HepG2 (cell line): ENCODE measurements around the gene PTPRN. TPM values are rescaled to one million over a fixed set of nuclear protein-coding genes. Genes with fewer than 3 reads are reported as not detected.
A peak's percentile ranks its signal among the peaks of the same experiment; 100 is the strongest.

Source experiments
- CTCF ChIP-seq: sonication (generic); formaldehyde crosslinking; IDR thresholded peaks from 2 replicates; pipeline ENCODE4 v1.5.0; 2020; ENCODE audit warnings: mild to moderate bottlenecking, missing genetic modification reagents, moderate library complexity
- DR1 ChIP-seq: sonication (generic); formaldehyde crosslinking; IDR thresholded peaks from 2 replicates; pipeline ENCODE4 v1.8.0; 2021; ENCODE audit warnings: mild to moderate bottlenecking, missing genetic modification reagents, inconsistent platforms
- E2F2 ChIP-seq: sonication (generic); formaldehyde crosslinking; IDR thresholded peaks from 2 replicates; pipeline ENCODE4 v1.4.0; 2020; ENCODE audit warnings: missing genetic modification reagents, borderline replicate concordance
- FOXP4 ChIP-seq: sonication (generic); formaldehyde crosslinking; IDR thresholded peaks from 2 replicates; pipeline ENCODE4 v1.4.0; 2020; ENCODE audit warnings: missing genetic modification reagents
- IRX3 ChIP-seq: sonication (generic); formaldehyde crosslinking; IDR thresholded peaks from 2 replicates; pipeline ENCODE4 v1.8.1; 2023; ENCODE audit warnings: mild to moderate bottlenecking, low read depth, missing genetic modification reagents, borderline replicate concordance
- KDM5B ChIP-seq: sonication (generic); formaldehyde crosslinking; IDR thresholded peaks from 2 replicates; pipeline ENCODE4 v1.4.0; 2020; ENCODE audit warnings: missing genetic modification reagents, mild to moderate bottlenecking, borderline replicate concordance
- MBNL3 ChIP-seq: fragments of 250-450 bp; sonication (Bioruptor Pico); conservative IDR thresholded peaks from 2 replicates; pipeline ENCODE4 v1.8.0; 2022; ENCODE audit warnings: mild to moderate bottlenecking, inconsistent platforms
- MED13 ChIP-seq: sonication (generic); formaldehyde crosslinking; IDR thresholded peaks from 2 replicates; pipeline ENCODE4 v1.5.0; 2020; ENCODE audit warnings: missing genetic modification reagents
- SPEN ChIP-seq: sonication (generic); formaldehyde crosslinking; IDR thresholded peaks from 2 replicates; pipeline ENCODE4 v1.5.1; 2020; ENCODE audit warnings: low read depth, mild to moderate bottlenecking, missing genetic modification reagents
- TGIF2 ChIP-seq: IDR thresholded peaks from 2 replicates; pipeline ENCODE4 v1.6.1; 2016; ENCODE audit warnings: control low read depth, missing compliant biosample characterization
- TP53 ChIP-seq: sonication (generic); formaldehyde crosslinking; conservative IDR thresholded peaks from 2 replicates; pipeline ENCODE4 v1.4.0; 2020; ENCODE audit warnings: missing genetic modification reagents
- ZFAT ChIP-seq: sonication (generic); formaldehyde crosslinking; conservative IDR thresholded peaks from 2 replicates; pipeline ENCODE4 v1.8.1; 2023; ENCODE audit warnings: missing genetic modification reagents, inconsistent platforms
- ZFP90 ChIP-seq: sonication (generic); formaldehyde crosslinking; IDR thresholded peaks from 2 replicates; pipeline ENCODE4 v1.8.0; 2022; ENCODE audit warnings: missing genetic modification reagents, mild to moderate bottlenecking, inconsistent platforms, borderline replicate concordance
- ZNF460 ChIP-seq: sonication (generic); formaldehyde crosslinking; IDR thresholded peaks from 2 replicates; pipeline ENCODE4 v1.5.1; 2020; ENCODE audit warnings: missing genetic modification reagents, mild to moderate bottlenecking, borderline replicate concordance
- ZNF549 ChIP-seq: sonication (generic); formaldehyde crosslinking; IDR thresholded peaks from 2 replicates; pipeline ENCODE4 v1.5.0; 2020; ENCODE audit warnings: missing genetic modification reagents
- ZNF550 ChIP-seq: sonication (generic); formaldehyde crosslinking; IDR thresholded peaks from 2 replicates; pipeline ENCODE4 v1.4.0; 2020; ENCODE audit warnings: mild to moderate bottlenecking, missing genetic modification reagents, borderline replicate concordance
- ZNF563 ChIP-seq: sonication (generic); formaldehyde crosslinking; IDR thresholded peaks from 2 replicates; pipeline ENCODE4 v1.8.0; 2022; ENCODE audit warnings: mild to moderate bottlenecking, moderate library complexity, missing genetic modification reagents
- ZNF564 ChIP-seq: sonication (generic); formaldehyde crosslinking; IDR thresholded peaks from 2 replicates; pipeline ENCODE4 v1.8.1; 2023; ENCODE audit warnings: mild to moderate bottlenecking, missing genetic modification reagents
- ZNF576 ChIP-seq: sonication (generic); formaldehyde crosslinking; IDR thresholded peaks from 2 replicates; pipeline ENCODE4 v1.4.0; 2020; ENCODE audit warnings: mild to moderate bottlenecking, missing genetic modification reagents
- ZNF639 ChIP-seq: conservative IDR thresholded peaks from 2 replicates; pipeline ENCODE4 v1.6.1; 2018; ENCODE audit warnings: missing genetic modification reagents
- ZNF674 ChIP-seq: sonication (generic); formaldehyde crosslinking; IDR thresholded peaks from 2 replicates; pipeline ENCODE4 v1.5.0; 2020; ENCODE audit warnings: low read depth, mild to moderate bottlenecking, missing genetic modification reagents
- ZNF768 ChIP-seq: sonication (generic); formaldehyde crosslinking; IDR thresholded peaks from 2 replicates; pipeline ENCODE4 v1.4.0; 2020; ENCODE audit warnings: missing genetic modification reagents
- polyA plus RNA-seq, 8 experiments: library from polyadenylated mRNA; depleted of rRNA in 3 of 8; stranded (reverse) in 7 of 8; unstranded in 1 of 8; fragments of >200 nt; fragmentation: Illumina TruSeq in 4 of 8; extraction: Trizol in 4 of 8; gene quantifications; 2 replicates each; pipeline versions ENCODE4 v1.2.1 to v1.2.3, GENCODE V29; 2011 to 2016; ENCODE audit warnings: low read depth in 4 of 8, missing spikeins in 1 of 8, mixed read lengths in 1 of 8; ENCODE audit not compliant: insufficient read depth in 1 of 8
- total RNA-seq, 5 experiments: library from RNA; depleted of rRNA; stranded (reverse); fragments of >200 nt; fragmentation: Illumina TruSeq; extraction: Trizol; gene quantifications; 2 replicates each; pipeline ENCODE4 v1.2.3, GENCODE V29; 2016; ENCODE audit warnings: low read depth in 1 of 5

The PTPRN gene
- total and polyA plus RNA-seq, 2 of the 13 experiments (the other 11 are each of a cell fraction or from before 2014, with no cell fraction given): 0.26 TPM; not detected in 1

- TF ChIP-seq ZNF639 (CRISPR knock-in tag) (peak; percentile 56), ZFP90 (peak; percentile 82), TGIF2 (CRISPR knock-in tag) (0 out of 2 replicates have a peak, but pooled peaks have one; percentile 34), ZNF460 (CRISPR knock-in tag) (no peak), TP53 (CRISPR knock-in tag) (no peak), ZNF576 (CRISPR knock-in tag) (no peak), ZNF550 (CRISPR knock-in tag) (no peak), ZNF674 (CRISPR knock-in tag) (no peak), DR1 (CRISPR knock-in tag) (no peak; the same call in 1 of the 2 replicates), E2F2 (CRISPR knock-in tag) (no peak), MBNL3 (CRISPR knock-in tag) (no peak), ZFAT (0 out of 2 replicates have a peak, but pooled peaks have one; percentile 47), ZNF549 (no peak), ZNF564 (CRISPR knock-in tag) (no peak), SPEN (CRISPR knock-in tag) (peak; percentile 94), ZNF768 (CRISPR knock-in tag) (peak; percentile 81), FOXP4 (CRISPR knock-in tag) (peak; percentile 33; the same call in 1 of the 2 replicates), MED13 (CRISPR knock-in tag) (no peak), KDM5B (CRISPR knock-in tag) (peak; percentile 85; the same call in 1 of the 2 replicates), CTCF (CRISPR knock-in tag) (peak; percentile 93), ZNF563 (CRISPR knock-in tag) (peak; percentile 95), IRX3 (CRISPR knock-in tag) (no peak)
Observed at GRCh38 chr2:219294356-219295351, 14.5 kb downstream of the PTPRN start (continued).
